ENCODE data around the gene ETFA.

DNA sequence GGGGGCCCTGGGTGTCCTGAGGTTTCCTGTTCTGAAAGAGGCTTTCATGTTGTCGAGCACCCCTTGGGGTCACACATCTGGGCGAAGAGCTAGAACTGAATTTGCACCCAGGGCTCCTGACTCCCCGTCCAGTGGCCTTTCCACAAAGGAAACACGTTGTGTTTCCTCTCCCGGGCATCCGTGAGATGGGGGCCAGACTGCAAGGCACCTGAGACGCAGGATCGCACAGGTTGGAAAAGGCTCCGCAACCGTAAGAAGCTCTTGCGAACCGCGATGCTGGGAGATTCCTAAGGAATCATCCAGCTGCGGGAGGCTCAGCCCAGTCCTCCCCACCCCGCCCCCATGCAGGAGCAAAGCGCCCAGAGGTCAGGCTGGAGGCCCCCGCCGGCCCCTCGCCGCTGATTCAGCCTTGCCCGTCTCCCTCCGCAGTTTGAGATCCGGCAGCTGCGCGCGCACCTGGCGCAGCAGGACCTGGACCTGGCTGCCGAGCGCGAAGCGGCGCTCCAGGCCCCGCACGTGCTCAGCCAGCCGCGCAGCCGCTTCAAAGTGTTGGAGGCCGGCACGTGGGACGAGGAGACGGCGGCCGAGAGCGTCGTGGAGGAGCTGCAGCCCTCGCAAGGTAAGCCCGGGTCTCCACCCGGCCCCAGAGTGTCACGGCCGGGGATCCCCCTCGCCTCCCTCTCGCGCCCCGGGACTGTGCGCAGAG, 119.6 kb downstream of the ETFA start:
- TF ChIP-seq CTCF (IDR thresholded peaks at IDR 0.05 in 4 of 5, conservative IDR thresholded peaks at IDR 0.05 in 1 of 5) (no peak), POLR2A (IDR thresholded peaks at IDR 0.05) (no peak)

All from gastrocnemius medialis (tissue), 4 donors.